Astrocyte (in vitro differentiated cells and primary cell): ENCODE results near the gene RFTN1. TPM values are rescaled to one million over a fixed set of nuclear protein-coding genes. Genes with fewer than 3 reads are reported as not detected.

Source experiments
- DNase-seq: peaks from one replicate; pipeline ENCODE4 v3.0.0-alpha.2; 2010; ENCODE audit warnings: low read depth
- FAIRE-seq: peaks from 2 replicates; lab custom pipeline; 2011; peaks lifted over from hg19 to GRCh38; lab: Jason Lieb, UNC
- H2AFZ ChIP-seq: 2 replicates; pipeline ENCODE4 v1.6.0; 2012; ENCODE audit warnings: low read depth, low read length, inconsistent platforms
- H3K27ac ChIP-seq: 2 replicates; pipeline ENCODE4 v1.5.1; 2011; ENCODE audit warnings: low read depth, low read length, inconsistent platforms
- H3K27me3 ChIP-seq: 2 replicates; pipeline ENCODE4 v1.6.0; 2011; ENCODE audit warnings: low read length, inconsistent platforms; ENCODE audit not compliant: insufficient read depth
- H3K36me3 ChIP-seq: 2 replicates; pipeline ENCODE4 v1.5.1; 2011; ENCODE audit warnings: low read length, inconsistent platforms; ENCODE audit not compliant: insufficient read depth
- H3K4me1 ChIP-seq: 2 replicates; pipeline ENCODE4 v1.5.1; 2011; ENCODE audit warnings: low read length, inconsistent platforms; ENCODE audit not compliant: insufficient read depth
- H3K4me2 ChIP-seq: 2 replicates; pipeline ENCODE4 v1.6.0; 2012; ENCODE audit warnings: low read length, inconsistent platforms
- H3K4me3 ChIP-seq: 2 replicates; pipeline ENCODE4 v1.5.1; 2011; ENCODE audit warnings: low read depth, mild to moderate bottlenecking, low read length, inconsistent platforms; ENCODE audit not compliant: insufficient read depth
- H3K79me2 ChIP-seq: 2 replicates; pipeline ENCODE4 v1.6.0; 2012; ENCODE audit warnings: mild to moderate bottlenecking, low read length, inconsistent platforms; ENCODE audit not compliant: insufficient read depth
- H3K9ac ChIP-seq: 2 replicates; pipeline ENCODE4 v1.6.0; 2012; ENCODE audit warnings: mild to moderate bottlenecking, low read length, inconsistent platforms
- H3K9me3 ChIP-seq: 2 replicates; pipeline ENCODE4 v1.5.1; 2012; ENCODE audit warnings: low read depth, mild to moderate bottlenecking, low read length, inconsistent platforms; ENCODE audit not compliant: insufficient read depth
- H4K20me1 ChIP-seq: 2 replicates; pipeline ENCODE4 v1.6.0; 2012; ENCODE audit warnings: low read length, inconsistent platforms; ENCODE audit not compliant: insufficient read depth
- H3K27ac Mint-ChIP-seq: one replicate; pipeline ENCODE4 v1.8.0; 2021; ENCODE audit warnings: mild to moderate bottlenecking, mixed read lengths; ENCODE audit not compliant: unreplicated experiment
- H3K27me3 Mint-ChIP-seq: one replicate; pipeline ENCODE4 v1.8.0; 2021; ENCODE audit warnings: low read depth, mixed read lengths; ENCODE audit not compliant: unreplicated experiment
- H3K36me3 Mint-ChIP-seq: one replicate; pipeline ENCODE4 v1.8.0; 2021; ENCODE audit warnings: low read depth, mixed read lengths; ENCODE audit not compliant: unreplicated experiment
- H3K4me1 Mint-ChIP-seq: one replicate; pipeline ENCODE4 v1.8.0; 2021; ENCODE audit warnings: low read depth, mixed read lengths; ENCODE audit not compliant: unreplicated experiment
- H3K4me3 Mint-ChIP-seq: one replicate; pipeline ENCODE4 v1.8.0; 2021; ENCODE audit warnings: mild to moderate bottlenecking, moderate library complexity, mixed read lengths; ENCODE audit not compliant: unreplicated experiment
- H3K9me3 Mint-ChIP-seq: one replicate; pipeline ENCODE4 v1.8.0; 2021; ENCODE audit warnings: mild to moderate bottlenecking, mixed read lengths; ENCODE audit not compliant: unreplicated experiment
- CTCF ChIP-seq: IDR thresholded peaks from 2 replicates; pipeline ENCODE4 v1.5.1; 2011; ENCODE audit warnings: low read depth, mild to moderate bottlenecking, inconsistent platforms, low read length, moderate library complexity; ENCODE audit not compliant: insufficient read depth
- EZH2 ChIP-seq: IDR thresholded peaks from 2 replicates; pipeline ENCODE4 v1.6.1; 2012; ENCODE audit warnings: mild to moderate bottlenecking, low read length, inconsistent platforms; ENCODE audit not compliant: insufficient read depth
- total RNA-seq: library from RNA; stranded (reverse); gene quantifications from 2 replicates; pipeline ENCODE4 v1.2.1, GENCODE V29; 2021

RFTN1 gene
- total RNA-seq, 1 donor from 2014 or later, result 49.5 TPM

GRCh38 chr3:16361087-16361486 is 152.4 kb downstream of the RFTN1 start:
- Mint-ChIP-seq H3K27me3 (no peaks in the 10 kb centered on the region), H3K27ac (no peak overlapping the region), H3K4me1 (peaks cover 19% of the 10 kb centered on the region), H3K9me3 (no peaks in the 10 kb centered on the region), H3K4me3 (no peak overlapping the region), H3K36me3 (peaks cover 21% of the 10 kb centered on the region)
- Histone ChIP-seq H3K27me3 (no peaks in the 10 kb centered on the region), H3K36me3 (no peaks in the 10 kb centered on the region), H3K4me1 (peaks cover 9% of the 10 kb centered on the region), H3K27ac (no peak overlapping the region), H3K4me2 (no peak overlapping the region), H3K9me3 (no peaks in the 10 kb centered on the region), H2AFZ (no peak overlapping the region), H3K9ac (no peak overlapping the region), H3K79me2 (peaks cover 10% of the 10 kb centered on the region), H4K20me1 (peaks cover 23% of the 10 kb centered on the region), H3K4me3 (no peak overlapping the region)
- no peak for FAIRE-seq
- DNase-seq, result no peak
- TF ChIP-seq CTCF, result no peak
- TF ChIP-seq EZH2, result no peak

GRCh38 chr3:16359331-16359730 is 154.2 kb downstream of the RFTN1 start:
- H3K27ac Mint-ChIP-seq, result no peak overlapping the region
- TF ChIP-seq CTCF, result no peak
- TF ChIP-seq EZH2, result no peak

GRCh38 chr3:16358336-16358735 is 155.2 kb downstream of the RFTN1 start:
- no peak overlapping the region for H3K27ac ChIP-seq

More at GRCh38 chr3:16359331-16359730, 154.2 kb downstream of the RFTN1 start:
- FAIRE-seq (no peak), DNase-seq (no peak)
- no peaks in the 10 kb centered on the region for H3K36me3 ChIP-seq
- peaks cover 10% of the 10 kb centered on the region for H3K79me2 ChIP-seq
- H3K4me3 ChIP-seq, result no peak overlapping the region
- H3K4me1 ChIP-seq, result peaks cover 9% of the 10 kb centered on the region
- Mint-ChIP-seq H3K36me3 (peaks cover 21% of the 10 kb centered on the region), H3K4me1 (peaks cover 19% of the 10 kb centered on the region), H3K4me3 (no peak overlapping the region), H3K9me3 (no peaks in the 10 kb centered on the region), H3K27me3 (no peaks in the 10 kb centered on the region)
- no peak overlapping the region for H3K27ac ChIP-seq
- H3K9me3 ChIP-seq, result no peaks in the 10 kb centered on the region
- H3K9ac ChIP-seq, result no peak overlapping the region
- H4K20me1 ChIP-seq, result peaks cover 23% of the 10 kb centered on the region
- no peaks in the 10 kb centered on the region for H3K27me3 ChIP-seq
- no peak overlapping the region for H2AFZ ChIP-seq
- no peak overlapping the region for H3K4me2 ChIP-seq

More at GRCh38 chr3:16358336-16358735, 155.2 kb downstream of the RFTN1 start:
- Histone ChIP-seq H2AFZ (no peak overlapping the region), H3K4me2 (no peak overlapping the region), H3K4me3 (no peak overlapping the region), H3K36me3 (no peaks in the 10 kb centered on the region), H3K4me1 (peaks cover 9% of the 10 kb centered on the region), H4K20me1 (peaks cover 16% of the 10 kb centered on the region), H3K79me2 (peaks cover 10% of the 10 kb centered on the region), H3K27me3 (no peaks in the 10 kb centered on the region), H3K9me3 (no peaks in the 10 kb centered on the region), H3K9ac (no peak overlapping the region)
- Mint-ChIP-seq H3K27me3 (no peaks in the 10 kb centered on the region), H3K27ac (no peak overlapping the region), H3K36me3 (peaks cover 21% of the 10 kb centered on the region), H3K4me1 (peaks cover 19% of the 10 kb centered on the region), H3K4me3 (no peak overlapping the region), H3K9me3 (no peaks in the 10 kb centered on the region)
- TF ChIP-seq EZH2 (no peak), CTCF (no peak)
- no peak for DNase-seq
- FAIRE-seq, result no peak
